ENCODE data around the gene ELMOD3.

DNA sequence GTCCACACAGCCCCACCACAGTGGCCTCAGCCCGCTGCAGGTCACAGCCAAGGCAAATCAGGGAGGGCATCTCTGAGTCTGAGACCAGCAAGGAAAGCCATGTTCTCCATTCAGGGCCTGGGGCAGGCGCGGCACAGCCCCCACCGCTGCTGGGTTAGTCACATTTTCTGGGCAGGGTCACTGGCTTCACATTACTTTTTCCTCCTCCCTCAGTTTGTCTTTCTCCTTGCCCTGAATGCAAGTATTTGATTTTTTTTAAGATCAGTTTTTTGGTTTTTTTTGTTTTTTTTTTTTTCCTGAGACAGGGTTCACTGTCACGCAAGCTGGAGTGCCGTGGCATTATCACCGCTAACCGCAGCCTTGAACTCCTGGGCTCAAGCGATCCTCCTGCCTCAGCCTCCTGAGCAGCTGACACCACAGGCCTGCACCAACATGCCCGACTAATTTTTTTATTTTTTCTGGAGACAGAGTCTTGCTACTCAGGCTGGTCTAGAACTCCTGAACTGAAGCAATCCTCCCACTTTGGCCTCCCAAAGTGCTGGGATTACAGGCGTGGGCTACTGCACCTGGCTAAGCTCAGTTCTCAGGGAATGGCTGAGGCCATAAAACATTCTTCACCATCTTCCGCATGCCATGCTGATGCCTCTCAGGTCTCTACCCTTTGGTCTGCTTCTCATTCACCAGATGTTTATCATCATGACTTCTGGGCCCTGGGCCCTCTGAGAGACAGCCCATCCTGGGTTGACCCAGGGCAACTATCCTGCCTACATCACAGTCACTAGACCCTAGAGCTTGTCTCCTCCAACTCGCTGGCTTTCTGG lies 56.2 kb downstream of the ELMOD3 start:
- no peak for TF ChIP-seq NPAS2 (CRISPR knock-in tag; IDR thresholded peaks at IDR 0.05; ENCODE audit: borderline replicate concordance)
- TF ChIP-seq RNF2 (IDR thresholded peaks at IDR 0.05; ENCODE audit: borderline replicate concordance, low read depth) = no peak
- TF ChIP-seq, protein P1, sequence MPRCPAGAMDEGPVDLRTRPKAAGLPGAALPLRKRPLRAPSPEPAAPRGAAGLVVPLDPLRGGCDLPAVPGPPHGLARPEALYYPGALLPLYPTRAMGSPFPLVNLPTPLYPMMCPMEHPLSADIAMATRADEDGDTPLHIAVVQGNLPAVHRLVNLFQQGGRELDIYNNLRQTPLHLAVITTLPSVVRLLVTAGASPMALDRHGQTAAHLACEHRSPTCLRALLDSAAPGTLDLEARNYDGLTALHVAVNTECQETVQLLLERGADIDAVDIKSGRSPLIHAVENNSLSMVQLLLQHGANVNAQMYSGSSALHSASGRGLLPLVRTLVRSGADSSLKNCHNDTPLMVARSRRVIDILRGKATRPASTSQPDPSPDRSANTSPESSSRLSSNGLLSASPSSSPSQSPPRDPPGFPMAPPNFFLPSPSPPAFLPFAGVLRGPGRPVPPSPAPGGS (IDR thresholded peaks at IDR 0.05) = no peak
- TF ChIP-seq SMC3 (IDR thresholded peaks at IDR 0.05) = no peak
- TF ChIP-seq, protein P2, sequence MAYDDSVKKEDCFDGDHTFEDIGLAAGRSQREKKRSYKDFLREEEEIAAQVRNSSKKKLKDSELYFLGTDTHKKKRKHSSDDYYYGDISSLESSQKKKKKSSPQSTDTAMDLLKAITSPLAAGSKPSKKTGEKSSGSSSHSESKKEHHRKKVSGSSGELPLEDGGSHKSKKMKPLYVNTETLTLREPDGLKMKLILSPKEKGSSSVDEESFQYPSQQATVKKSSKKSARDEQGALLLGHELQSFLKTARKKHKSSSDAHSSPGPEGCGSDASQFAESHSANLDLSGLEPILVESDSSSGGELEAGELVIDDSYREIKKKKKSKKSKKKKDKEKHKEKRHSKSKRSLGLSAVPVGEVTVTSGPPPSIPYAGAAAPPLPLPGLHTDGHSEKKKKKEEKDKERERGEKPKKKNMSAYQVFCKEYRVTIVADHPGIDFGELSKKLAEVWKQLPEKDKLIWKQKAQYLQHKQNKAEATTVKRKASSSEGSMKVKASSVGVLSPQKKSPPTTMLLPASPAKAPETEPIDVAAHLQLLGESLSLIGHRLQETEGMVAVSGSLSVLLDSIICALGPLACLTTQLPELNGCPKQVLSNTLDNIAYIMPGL (CRISPR knock-in tag; IDR thresholded peaks at IDR 0.05; ENCODE audit: borderline replicate concordance) = no peak
- no peak for TF ChIP-seq MYC (IDR thresholded peaks at IDR 0.05; ENCODE audit: borderline replicate concordance, low read length)
- TF ChIP-seq, protein P3, sequence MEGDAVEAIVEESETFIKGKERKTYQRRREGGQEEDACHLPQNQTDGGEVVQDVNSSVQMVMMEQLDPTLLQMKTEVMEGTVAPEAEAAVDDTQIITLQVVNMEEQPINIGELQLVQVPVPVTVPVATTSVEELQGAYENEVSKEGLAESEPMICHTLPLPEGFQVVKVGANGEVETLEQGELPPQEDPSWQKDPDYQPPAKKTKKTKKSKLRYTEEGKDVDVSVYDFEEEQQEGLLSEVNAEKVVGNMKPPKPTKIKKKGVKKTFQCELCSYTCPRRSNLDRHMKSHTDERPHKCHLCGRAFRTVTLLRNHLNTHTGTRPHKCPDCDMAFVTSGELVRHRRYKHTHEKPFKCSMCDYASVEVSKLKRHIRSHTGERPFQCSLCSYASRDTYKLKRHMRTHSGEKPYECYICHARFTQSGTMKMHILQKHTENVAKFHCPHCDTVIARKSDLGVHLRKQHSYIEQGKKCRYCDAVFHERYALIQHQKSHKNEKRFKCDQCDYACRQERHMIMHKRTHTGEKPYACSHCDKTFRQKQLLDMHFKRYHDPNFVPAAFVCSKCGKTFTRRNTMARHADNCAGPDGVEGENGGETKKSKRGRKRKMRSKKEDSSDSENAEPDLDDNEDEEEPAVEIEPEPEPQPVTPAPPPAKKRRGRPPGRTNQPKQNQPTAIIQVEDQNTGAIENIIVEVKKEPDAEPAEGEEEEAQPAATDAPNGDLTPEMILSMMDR (IDR thresholded peaks at IDR 0.05) = no peak
- no peak for TF ChIP-seq CHD2 (IDR thresholded peaks at IDR 0.05; ENCODE audit: low read length, partially characterized antibody)
- no peak for TF ChIP-seq EHF (CRISPR knock-in tag; IDR thresholded peaks at IDR 0.05)
- TF ChIP-seq, protein P4, sequence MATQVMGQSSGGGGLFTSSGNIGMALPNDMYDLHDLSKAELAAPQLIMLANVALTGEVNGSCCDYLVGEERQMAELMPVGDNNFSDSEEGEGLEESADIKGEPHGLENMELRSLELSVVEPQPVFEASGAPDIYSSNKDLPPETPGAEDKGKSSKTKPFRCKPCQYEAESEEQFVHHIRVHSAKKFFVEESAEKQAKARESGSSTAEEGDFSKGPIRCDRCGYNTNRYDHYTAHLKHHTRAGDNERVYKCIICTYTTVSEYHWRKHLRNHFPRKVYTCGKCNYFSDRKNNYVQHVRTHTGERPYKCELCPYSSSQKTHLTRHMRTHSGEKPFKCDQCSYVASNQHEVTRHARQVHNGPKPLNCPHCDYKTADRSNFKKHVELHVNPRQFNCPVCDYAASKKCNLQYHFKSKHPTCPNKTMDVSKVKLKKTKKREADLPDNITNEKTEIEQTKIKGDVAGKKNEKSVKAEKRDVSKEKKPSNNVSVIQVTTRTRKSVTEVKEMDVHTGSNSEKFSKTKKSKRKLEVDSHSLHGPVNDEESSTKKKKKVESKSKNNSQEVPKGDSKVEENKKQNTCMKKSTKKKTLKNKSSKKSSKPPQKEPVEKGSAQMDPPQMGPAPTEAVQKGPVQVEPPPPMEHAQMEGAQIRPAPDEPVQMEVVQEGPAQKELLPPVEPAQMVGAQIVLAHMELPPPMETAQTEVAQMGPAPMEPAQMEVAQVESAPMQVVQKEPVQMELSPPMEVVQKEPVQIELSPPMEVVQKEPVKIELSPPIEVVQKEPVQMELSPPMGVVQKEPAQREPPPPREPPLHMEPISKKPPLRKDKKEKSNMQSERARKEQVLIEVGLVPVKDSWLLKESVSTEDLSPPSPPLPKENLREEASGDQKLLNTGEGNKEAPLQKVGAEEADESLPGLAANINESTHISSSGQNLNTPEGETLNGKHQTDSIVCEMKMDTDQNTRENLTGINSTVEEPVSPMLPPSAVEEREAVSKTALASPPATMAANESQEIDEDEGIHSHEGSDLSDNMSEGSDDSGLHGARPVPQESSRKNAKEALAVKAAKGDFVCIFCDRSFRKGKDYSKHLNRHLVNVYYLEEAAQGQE (IDR thresholded peaks at IDR 0.05) = no peak
- no peak for TF ChIP-seq EP300 (IDR thresholded peaks at IDR 0.05)
- no peak for TF ChIP-seq POLR2A (IDR thresholded peaks at IDR 0.05; ENCODE audit: low read length)
- TF ChIP-seq HOXA7 (CRISPR knock-in tag; IDR thresholded peaks at IDR 0.05) = no peak
- no peak for TF ChIP-seq FOSL2 (IDR thresholded peaks at IDR 0.05)
- TF ChIP-seq FOSL2 (CRISPR knock-in tag; IDR thresholded peaks at IDR 0.05) = no peak

Data from A549 (cell line).